NCI-H774 (cell line): ENCODE measurements around the gene E4F1.
"Not testable (repeated sequence)": the region's sequence is repeated elsewhere in the genome, so short reads cannot be mapped to it uniquely, and the experiment has no call there.

ENCODE experiments used
- DNase-seq: peaks from one replicate; lab custom pipeline; 2025; lab: John Stamatoyannopoulos, UW

E4F1 gene

GRCh38 chr16:2244926-2245795 lies 21.8 kb downstream of the E4F1 start:
- DNase-seq, result no peak

DNA sequence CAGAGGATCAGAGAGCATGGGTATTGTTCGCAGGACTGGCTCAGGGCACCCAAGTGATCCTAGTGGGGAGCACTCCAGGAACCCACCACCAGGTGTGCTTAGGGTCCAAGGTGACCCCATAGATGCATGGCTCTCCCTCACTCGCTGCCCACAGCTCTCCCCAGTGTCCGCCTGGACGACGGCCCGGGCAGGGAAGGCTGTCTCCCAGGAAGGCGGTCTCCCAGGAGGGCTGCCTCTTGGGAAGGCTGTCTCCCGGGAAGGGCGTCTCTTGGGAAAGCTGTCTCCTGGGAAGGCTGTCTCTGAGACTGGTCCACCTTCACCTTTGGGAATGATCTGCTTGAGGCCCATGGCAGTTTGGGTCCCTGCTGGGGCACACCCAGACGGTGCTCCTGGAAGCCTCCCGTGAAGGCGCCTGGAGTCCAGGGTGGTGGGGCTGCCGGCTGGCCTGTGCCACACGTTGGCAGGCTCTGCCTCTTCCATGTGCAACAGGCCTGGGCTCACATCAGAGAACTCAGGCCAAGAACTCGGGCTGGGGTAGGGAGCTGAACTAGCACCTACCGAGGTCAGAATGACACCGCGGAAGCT lies 23.0 kb downstream of the E4F1 start:
- DNase-seq, result no peak

DNA sequence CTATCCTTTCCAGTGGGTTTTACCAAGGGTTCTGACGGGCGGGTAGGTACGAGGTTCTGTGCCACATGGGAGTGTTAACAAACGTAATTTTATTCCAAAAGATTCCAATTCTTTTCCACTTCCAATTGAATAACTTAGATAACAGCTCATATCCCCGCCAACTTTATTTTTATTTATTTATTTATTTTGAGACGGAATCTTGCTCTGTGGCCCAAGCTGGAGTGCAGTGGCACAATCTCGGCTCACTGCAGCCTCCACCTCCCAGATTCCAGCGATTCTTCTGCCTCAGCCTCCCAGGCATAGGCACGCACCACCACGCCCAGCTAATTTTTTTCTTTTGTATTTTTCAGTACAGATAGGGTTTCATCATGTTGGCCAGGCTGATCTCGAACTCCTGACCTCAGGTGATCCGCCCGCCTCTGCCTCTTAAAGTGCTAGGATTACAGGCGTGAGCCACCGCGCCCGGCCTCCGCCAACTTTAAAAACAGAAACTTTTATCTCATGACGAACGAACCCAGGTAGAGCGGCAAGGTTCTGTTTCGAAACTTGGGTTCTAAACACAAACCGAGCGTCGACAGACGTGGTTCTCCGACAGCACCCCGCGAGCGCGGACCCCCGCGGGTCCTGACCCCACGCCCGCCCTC lies 27.4 kb downstream of the E4F1 start:
- DNase-seq, result no peak

GRCh38 chr16:2251296-2252111 lies 28.1 kb downstream of the E4F1 start, which contains the start of gene ECI1:
Gene ECI1, minus strand, starts transcription at chr16:2251587. Its CDS starts 21 bp downstream, at chr16:2251566.
- DNase-seq, result peak; percentile 78

- DNase-seq, result no peak
These were observed 29.4 kb downstream of the E4F1 start for GRCh38 chr16:2252806-2253148.

DNA sequence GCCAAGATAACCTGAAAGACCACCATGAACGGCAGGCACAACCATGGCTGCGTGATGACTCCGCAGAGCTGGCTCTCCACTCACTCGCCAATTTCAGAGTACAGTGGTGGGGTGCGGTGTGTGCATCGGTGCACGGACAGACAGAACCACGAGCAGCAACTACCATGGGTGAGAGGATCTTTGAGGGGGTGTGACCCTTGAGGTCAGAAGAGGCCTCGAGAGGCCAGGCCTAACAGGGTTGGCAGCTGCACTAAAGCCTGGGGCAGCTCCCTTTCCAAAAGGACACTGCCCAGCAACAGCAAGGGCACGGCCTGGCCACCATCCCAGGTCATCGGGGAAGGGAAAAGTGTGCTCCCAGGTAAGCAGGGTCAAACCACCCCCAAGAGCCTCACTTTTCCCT lies 29.9 kb downstream of the E4F1 start:
- DNase-seq, result no peak

GRCh38 chr16:2256531-2257140 lies 33.2 kb downstream of the E4F1 start:
- DNase-seq, result no peak

DNA sequence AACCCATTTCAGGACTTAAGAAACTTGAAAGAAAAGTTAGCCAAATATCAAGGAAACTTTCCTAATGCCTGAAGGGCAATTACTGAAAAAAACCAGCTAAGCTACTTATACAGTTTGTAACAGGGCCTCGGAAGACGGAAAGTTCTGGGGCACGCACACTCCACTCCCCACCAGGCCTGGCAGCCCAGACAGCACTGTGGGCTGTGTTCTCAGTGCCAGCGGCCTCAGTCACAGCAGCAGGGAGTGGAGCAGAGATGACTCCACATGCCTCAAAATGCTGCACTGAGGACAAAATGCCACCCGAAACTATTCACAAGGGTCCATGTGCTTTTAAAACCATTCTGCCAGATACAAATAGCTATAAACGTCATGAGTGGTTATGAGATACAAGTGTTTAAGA lies 34.3 kb downstream of the E4F1 start:
- no peak for DNase-seq

GRCh38 chr16:2258530-2258929 lies 35.1 kb downstream of the E4F1 start:
- DNase-seq, result not testable (repeated sequence)

DNA sequence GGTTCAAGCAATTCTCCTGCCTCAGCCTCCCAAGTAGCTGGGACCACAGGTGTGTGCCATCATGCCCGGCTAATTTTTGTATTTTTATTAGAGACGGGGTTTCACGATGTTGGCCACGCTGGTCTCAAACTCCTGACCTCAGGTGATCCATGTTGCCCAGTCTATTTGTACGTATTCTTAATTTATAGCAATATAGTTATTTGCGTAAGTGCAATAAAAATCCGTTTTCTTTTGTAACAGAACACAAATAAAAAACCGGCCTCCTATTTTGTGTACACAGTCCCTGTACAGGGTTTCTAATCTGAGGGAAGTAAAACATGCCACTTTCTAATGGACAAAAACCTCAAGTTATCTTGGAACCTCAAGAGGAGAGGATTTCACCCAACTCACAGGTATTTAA lies 36.9 kb downstream of the E4F1 start:
- no peak for DNase-seq

DNA sequence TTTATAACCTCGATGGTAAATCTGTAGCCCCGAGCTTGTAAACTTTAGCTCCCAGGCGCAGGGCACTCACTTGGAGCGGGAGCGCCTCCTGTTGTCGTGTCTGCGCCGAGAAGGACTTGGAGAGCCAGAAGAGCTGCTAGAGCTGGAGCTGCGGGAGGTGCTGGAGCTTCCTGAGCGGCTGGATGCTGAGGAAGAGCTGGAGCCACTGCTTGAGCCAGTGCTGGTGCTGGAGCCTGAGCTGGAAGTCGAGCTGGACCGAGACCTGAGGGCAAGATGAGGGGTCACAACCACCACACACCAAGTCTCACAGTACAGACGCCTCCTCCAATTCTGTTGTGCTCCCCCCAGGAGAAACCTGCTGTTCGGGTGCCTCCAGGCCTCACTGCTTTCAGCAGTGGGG lies 39.6 kb downstream of the E4F1 start:
- not testable (repeated sequence) for DNase-seq

- DNase-seq, result not testable (repeated sequence)
These were observed 43.5 kb downstream of the E4F1 start for GRCh38 chr16:2266887-2267286.

DNA sequence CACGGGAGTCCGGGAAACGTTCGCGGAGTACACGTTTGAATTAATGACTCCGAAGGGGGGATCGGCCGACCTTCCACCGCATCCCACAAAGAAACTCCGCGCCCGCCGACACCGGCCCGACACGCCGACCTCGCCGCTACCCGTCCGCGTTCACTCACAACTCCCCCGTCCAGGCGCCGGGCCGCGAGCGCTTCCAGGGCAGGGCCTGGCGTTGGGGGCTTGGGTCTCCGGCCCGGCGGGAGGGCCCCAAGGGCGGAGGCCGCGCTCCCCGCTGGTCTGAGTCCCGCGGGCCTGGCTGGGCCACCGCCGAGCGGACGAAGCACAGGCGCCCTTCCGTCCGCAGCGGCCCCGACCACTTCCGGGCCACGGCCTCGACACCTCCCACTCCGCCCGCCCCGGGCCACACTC lies 44.1 kb downstream of the E4F1 start:
- peak; percentile 58 for DNase-seq

DNA sequence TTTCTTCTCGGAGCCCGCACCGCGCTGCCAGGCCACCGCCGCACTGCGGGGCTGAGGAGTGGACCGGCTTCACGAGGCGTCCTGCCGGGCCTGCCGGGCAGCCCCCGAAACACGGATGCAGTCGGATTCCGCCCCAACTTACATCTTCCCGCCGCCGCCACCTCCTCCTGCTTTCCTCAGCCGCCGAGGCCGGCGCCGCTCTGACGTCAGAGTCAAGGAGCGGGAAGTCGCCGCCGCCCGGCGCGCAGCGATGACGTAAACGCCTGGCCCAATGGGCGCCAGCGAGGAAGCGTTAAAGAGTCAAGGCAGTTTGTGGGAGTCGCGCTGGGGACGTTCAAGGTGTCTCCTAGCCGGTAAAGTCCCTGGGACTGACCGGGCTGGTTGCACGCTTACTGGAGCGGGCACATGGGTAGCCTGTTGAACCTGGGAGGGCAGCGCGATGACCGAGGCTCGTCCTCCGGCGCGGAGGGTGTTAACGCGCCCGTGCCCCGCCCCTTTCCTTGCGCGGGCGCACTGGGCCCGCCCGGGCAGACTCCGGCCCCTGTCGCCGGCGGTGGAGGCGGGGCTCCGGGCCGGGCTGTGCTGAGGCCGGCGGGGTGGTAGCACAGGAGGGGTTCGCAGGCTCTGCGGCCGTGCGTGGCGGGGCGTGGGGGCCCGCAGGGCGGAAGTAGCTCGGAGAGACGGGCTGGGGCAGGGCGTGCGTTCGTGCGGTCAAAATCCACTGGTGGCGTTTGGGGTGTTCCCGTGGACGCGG lies 44.7 kb downstream of the E4F1 start, which contains the start of gene RNPS1:
TSS of gene RNPS1 (minus strand) at position 214 of the 754 bp plus-strand sequence. CDS start 3,483 bp downstream, outside the sequence.
- DNase-seq, result peak; percentile 83

- DNase-seq, result no peak
These were observed 46.7 kb downstream of the E4F1 start for GRCh38 chr16:2270070-2270462.

DNA sequence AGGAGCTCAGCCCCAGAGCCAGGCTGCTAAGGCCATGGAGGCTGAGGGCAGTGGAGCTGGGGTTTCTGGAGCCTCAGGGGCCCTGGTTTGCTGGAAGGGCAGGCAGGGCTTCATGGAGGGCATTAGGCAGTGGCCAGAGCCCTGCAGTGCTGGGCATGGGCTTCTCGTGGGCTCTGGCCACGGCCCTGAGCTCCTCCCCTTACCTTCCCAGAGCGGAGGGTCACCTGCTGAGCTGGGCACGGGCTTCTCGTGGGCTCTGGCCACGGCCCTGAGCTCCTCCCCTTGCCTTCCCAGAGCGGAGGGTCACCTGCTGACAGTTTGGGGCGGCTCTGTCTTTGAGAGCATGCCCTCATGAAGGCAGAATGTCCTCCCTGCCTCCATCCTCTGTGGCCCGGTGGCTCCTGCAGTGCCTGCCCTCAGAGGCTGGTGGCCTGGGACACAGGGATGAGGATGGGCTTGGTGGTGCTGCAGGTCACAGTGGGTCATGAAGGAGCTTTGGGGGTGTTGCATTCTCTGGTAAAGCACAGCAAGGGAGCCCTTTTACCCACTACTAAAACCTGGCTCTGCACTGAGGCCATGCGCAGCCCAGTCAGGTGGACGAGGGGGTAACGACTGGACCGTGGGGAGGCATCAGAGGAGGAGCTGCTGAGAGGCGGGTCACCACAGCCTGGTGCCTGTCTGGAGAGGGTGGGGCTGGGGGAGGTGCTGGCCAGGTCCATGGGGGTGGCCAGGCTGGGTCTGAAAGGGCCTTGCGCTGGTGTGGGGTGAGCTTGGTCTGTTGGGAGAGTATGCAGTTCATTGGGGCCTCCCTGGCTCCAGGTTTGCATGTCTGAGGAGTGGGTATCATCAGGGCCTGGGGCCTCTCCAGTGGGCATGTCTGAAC lies 47.4 kb downstream of the E4F1 start:
- DNase-seq, result no peak

DNA sequence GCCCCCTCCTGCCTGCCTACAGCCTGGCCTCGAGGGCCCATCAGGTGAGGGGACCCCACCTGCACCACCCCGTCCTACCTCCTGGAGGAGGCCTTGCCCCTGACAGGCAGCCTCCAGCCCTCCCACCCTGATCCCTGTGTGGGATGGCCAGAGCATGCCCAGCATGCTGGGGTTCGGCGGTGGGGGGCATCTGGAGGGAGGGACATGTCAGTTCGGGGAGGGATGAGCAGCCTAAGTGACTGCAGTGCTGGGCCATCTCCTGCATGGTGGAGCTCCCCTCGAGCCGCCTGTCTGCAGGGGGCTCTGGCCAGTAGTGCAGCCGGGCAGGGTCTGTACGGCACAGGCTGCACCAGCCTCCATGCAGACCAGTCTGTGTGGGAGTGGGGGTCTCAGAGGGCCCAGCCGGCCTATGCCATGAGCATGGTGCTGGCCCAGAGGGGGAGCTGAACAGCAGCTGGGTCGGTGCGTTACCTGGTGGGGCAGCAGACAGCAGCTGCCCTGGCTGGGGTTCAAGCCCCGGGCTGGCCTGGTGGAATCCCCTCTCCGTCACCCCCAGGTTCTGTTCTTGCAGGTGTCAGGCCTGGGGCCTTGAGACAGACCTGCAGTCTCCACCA lies 48.6 kb downstream of the E4F1 start:
- DNase-seq, result no peak

- no peak for DNase-seq
These were observed 50.1 kb downstream of the E4F1 start for GRCh38 chr16:2273484-2273883.

GRCh38 chr16:2273931-2274330 lies 50.5 kb downstream of the E4F1 start:
- no peak for DNase-seq
